GM12891 (cell line): ENCODE measurements around the gene KLHL25.
A peak's percentile ranks its signal among the peaks of the same experiment; 100 is the strongest.

Source experiments
- DNase-seq: peaks from one replicate; pipeline ENCODE4 v3.0.0; 2011; ENCODE audit warnings: low spot score; ENCODE audit not compliant: insufficient read length
- FAIRE-seq: peaks from 2 replicates; lab custom pipeline; 2011; peaks lifted over from hg19 to GRCh38; lab: Jason Lieb, UNC
- PAX5 ChIP-seq: IDR thresholded peaks from 2 replicates; pipeline ENCODE4 v1.6.1; 2011; ENCODE audit warnings: low read length, moderate library complexity, mild to moderate bottlenecking; ENCODE audit not compliant: insufficient read depth, severe bottlenecking
- POLR2A ChIP-seq: IDR thresholded peaks from 2 replicates; pipeline ENCODE4 v1.6.1; 2011; ENCODE audit warnings: low read depth, low read length, control low read depth
- POLR2AphosphoS5 ChIP-seq: IDR thresholded peaks from 2 replicates; pipeline ENCODE4 v1.6.1; 2011; ENCODE audit warnings: low read depth, low read length, control low read depth
- POU2F2 ChIP-seq: IDR thresholded peaks from 2 replicates; pipeline ENCODE4 v1.6.1; 2011; ENCODE audit warnings: low read depth, mild to moderate bottlenecking, control low read depth, low read length, moderate library complexity
- SPI1 ChIP-seq: IDR thresholded peaks from 2 replicates; pipeline ENCODE4 v1.6.1; 2011; ENCODE audit warnings: low read depth, low read length, control low read depth
- TAF1 ChIP-seq: IDR thresholded peaks from 2 replicates; pipeline ENCODE4 v1.6.1; 2011; ENCODE audit warnings: low read depth, low read length, control low read depth

KLHL25 gene

DNA sequence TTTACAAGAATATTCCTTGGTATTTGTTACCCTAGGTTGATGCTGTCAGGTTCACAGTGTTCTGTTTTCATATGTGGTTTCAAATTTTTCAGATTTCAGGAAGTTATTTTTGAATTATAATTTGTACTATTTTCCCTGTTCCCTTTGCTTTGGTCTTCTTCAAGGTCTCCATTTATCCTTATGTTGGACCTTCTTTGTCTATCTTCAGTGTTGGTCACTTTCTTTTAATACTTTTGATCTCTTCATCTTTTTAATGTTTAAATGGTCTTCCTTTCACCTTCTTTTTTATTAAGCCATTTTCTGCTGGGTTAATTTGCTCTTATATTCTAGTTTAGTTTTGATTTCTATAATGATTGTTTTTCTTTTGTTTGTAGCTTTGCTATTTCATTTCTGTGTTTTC is 61.3 kb downstream of the KLHL25 start:
- DNase-seq = no peak
- TF ChIP-seq TAF1 (no peak), POLR2A (no peak), POU2F2 (no peak), PAX5 (no peak), SPI1 (no peak), POLR2AphosphoS5 (no peak)
- no peak for FAIRE-seq

DNA sequence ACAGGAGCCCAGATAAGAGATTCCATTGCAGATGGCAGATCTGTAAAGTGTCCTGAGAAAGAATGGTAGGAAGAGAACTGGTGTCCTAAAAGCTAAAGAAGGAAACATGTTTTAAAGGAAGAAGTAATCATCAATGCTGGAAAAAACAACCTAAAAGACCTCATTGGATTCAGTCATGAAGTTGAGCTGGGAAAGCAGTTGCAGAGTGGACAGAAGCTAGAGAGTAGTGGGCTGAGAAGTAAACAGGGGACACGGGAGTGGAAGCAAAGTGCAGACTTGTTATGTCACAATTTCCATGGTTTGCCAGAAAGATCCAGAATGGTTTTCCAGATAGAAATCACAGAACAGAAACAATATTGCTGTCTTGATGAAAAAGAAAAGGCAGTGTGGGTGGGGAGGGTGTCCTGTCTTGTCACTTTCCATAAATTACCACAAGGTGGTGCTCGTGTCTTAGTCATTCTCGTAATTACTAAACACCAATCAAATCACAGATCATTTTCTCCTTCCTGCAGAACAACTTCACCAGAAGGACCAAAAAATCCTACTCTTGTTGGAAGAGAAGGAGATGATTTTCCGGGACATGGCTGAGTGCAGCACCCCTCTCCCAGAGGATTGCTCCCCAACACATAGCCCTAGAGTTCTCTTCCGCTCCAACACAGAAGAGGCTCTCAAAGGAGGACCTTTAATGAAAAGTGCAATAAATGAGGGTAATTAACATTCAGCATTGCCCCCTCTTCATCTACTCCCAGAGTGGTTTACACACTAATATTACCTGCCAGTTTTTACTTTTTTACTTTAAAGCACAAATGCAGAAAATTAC is 64.5 kb downstream of the KLHL25 start:
- peak; percentile 92 for FAIRE-seq
- no peak for DNase-seq
- TF ChIP-seq SPI1 (no peak), TAF1 (no peak), POLR2AphosphoS5 (no peak), PAX5 (no peak), POU2F2 (no peak), POLR2A (no peak)

DNA sequence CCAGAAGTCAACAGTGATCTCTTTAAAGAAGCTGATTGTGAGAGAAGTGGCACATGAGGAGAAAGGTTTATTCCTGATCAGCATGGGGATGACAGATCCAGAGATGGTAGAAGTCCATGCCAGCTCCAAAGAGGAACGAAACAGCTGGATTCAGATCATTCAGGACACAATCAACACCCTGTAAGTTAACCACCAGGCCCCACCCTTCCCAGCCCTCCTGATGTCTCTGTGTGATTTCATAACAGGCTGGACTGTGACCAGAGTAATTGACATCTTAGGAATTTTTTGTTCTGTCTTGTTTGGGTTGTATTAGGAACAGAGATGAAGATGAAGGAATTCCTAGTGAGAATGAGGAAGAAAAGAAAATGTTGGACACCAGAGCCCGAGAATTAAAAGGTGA is 67.7 kb downstream of the KLHL25 start:
- FAIRE-seq (no peak), DNase-seq (no peak)
- no peak for TF ChIP-seq POU2F2
- TF ChIP-seq SPI1 = no peak
- no peak for TF ChIP-seq PAX5
- TF ChIP-seq POLR2A = no peak
- TF ChIP-seq TAF1 = no peak
- TF ChIP-seq POLR2AphosphoS5 = no peak

DNA sequence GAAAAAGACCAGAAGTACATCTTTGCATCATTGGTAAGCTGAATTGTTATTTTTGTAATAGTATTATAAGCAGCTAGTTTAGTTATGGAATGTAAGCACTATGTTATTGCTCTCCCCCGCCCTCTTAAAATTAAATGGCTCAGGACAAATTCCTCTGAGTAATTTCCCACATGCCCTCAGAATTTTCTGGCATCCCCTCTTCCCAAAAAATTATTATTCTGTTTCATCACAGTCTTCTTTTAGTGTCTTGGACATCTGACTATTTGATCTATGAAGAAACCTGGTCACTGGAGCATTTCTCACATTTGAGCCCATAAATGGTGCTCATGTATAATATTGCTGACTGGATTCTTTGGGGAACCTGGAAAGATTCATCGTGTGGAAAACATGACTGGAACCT is 68.3 kb downstream of the KLHL25 start:
- DNase-seq = no peak
- no peak for TF ChIP-seq PAX5
- no peak for FAIRE-seq

DNA sequence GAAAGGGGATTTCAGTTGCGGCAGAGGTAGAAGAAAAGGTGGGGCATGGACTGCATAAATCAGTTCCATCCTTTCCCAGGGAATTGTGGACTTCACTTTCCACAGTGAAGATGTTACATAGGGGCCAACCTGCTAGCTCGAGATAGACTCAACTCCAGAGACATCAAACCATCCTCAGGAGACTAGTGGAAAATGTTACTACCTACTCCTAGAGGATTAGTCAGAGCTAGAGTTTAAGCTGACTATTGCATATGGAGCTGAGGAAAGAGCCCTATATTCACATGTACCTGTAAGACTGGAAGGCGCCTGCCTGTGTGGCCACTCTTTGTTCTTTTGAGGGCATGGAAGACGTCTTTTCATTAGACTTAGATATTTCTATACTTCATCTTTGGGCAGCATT is 69.2 kb downstream of the KLHL25 start:
- FAIRE-seq (no peak), DNase-seq (no peak)
- TF ChIP-seq POU2F2 = no peak
- TF ChIP-seq POLR2A = no peak
- no peak for TF ChIP-seq POLR2AphosphoS5
- no peak for TF ChIP-seq PAX5
- no peak for TF ChIP-seq TAF1
- TF ChIP-seq SPI1 = no peak

DNA sequence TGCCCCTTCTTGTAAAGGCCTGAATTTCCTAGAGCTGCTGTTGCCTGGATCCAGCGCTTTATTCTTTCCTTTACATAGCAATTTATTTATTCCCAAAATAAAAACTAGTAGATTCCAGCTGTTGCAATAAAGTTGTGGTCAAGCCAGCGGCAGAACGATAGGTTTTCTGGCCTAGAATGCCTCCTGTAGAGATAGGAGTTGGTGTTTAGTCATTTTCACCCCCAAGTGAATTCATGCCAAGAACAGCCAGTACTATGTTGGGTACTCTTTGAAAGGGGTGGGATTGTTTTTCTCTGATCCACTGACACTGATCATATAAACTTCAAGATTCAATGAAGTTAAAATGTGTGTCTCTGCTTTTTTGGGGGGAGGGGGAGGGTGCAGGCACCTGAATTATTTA is 69.7 kb downstream of the KLHL25 start:
- FAIRE-seq = no peak
- no peak for TF ChIP-seq PAX5
- TF ChIP-seq POLR2A = no peak
- DNase-seq = no peak

DNA sequence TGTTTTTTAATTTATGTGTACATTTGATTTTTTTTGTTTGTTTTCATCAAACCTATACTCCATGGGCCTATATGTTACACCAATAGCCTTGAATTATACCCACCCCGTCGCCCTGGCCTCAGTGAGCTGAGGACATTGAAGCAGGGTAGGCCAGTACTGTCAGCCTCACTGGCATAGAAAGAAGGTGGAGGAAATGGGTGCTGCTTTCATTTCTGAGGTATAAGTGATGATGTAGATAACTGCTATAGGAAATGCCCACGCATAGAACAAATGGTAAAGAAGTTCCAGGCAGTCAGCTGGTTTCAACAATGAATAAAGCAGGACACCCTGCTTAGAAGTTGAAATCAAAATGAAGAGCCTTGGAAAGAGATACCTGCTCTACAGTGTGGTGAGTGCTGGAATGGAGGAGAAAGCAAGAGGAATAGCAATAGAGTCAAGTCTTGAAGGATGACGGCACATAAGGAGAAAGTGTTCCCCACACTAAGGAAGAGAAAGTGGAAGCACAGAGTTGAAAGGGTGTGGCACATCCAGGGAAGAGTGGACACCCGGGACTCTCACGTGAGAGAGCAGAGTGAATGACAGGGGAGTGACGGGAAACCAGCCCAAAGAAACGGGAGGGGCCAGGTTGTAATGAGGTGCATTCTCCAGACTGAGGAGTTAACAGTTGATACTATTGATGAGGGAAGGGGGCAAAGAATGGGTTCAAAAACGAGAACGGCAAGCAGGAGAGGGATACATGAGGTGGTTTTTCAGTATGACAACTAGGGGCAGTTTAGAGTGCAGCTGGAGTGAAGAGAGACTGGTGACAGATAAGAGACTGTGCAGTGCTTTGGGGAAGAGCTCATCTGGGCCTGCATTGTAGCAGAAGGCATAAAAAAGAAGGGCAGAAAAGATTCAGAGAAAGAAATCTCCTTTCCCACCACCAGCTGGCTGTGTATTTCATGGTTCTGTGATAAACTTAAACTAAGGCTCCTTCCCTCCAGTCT is 70.5 kb downstream of the KLHL25 start:
- DNase-seq = no peak
- TF ChIP-seq POLR2A (no peak), POU2F2 (no peak), TAF1 (no peak), PAX5 (no peak), SPI1 (no peak), POLR2AphosphoS5 (no peak)
- FAIRE-seq = no peak

DNA sequence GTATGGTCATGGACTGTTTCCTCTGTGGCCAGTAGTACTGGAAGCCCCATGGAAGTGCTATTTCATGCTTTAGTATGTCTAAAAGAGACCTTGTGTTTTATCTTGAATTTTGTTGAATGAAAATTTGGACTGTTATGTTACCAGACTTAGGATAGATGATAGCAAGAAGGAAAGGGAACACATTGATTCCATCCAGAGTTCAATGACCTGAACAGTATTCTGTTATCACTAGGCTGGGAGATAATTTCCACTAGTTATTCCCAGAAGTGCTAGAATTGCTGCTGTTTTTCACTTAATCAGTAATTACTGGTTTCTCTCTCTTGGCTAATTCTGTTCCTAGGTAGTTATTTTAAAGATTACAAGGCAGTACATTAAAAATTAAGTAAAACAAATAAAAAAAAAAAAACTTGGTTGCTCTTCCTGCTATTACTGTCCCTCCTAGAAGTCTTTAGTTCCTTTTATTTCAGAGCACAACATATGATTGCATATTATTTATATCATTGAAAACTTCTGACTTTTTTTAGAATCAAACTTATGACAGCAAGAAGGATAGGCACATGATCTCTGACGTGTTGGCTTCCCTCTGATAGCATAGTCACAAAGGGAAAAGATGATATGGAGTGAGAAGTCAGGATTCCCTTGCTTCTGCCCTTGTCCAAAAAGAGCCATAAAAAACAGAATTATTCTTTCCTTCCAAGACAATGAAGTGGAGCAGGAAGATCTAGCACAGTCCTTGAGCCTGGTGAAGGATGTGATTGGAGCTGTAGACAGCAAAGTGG is 72.2 kb downstream of the KLHL25 start:
- TF ChIP-seq TAF1 = no peak
- no peak for TF ChIP-seq POLR2AphosphoS5
- no peak for TF ChIP-seq POLR2A
- TF ChIP-seq POU2F2 = no peak
- TF ChIP-seq SPI1 = no peak
- no peak for TF ChIP-seq PAX5
- DNase-seq (no peak), FAIRE-seq (no peak)

DNA sequence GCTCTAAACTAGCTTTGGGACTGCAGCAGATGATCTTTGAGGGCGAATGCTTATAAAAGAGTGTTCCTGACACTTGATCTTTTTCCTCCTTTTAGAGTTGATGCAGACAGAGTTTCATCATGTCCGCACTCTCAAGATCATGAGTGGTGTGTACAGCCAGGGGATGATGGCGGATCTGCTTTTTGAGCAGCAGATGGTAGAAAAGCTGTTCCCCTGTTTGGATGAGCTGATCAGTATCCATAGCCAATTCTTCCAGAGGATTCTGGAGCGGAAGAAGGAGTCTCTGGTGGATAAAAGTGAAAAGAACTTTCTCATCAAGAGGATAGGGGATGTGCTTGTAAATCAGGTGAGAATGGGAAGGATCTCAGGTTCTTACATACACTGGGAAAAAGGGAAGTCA is 75.7 kb downstream of the KLHL25 start:
- no peak for FAIRE-seq
- TF ChIP-seq POU2F2 (no peak), SPI1 (peak; percentile 38; the same call in 1 of the 2 replicates)
- no peak for DNase-seq
